ENCODE results near the gene IGF1R. TPM values are rescaled to one million over a fixed set of nuclear protein-coding genes. Genes with fewer than 3 reads are reported as not detected.

Gene IGF1R
- total and polyA plus RNA-seq, 2 experiments from 2014 or later = 10.8 to 42.9 TPM

DNA sequence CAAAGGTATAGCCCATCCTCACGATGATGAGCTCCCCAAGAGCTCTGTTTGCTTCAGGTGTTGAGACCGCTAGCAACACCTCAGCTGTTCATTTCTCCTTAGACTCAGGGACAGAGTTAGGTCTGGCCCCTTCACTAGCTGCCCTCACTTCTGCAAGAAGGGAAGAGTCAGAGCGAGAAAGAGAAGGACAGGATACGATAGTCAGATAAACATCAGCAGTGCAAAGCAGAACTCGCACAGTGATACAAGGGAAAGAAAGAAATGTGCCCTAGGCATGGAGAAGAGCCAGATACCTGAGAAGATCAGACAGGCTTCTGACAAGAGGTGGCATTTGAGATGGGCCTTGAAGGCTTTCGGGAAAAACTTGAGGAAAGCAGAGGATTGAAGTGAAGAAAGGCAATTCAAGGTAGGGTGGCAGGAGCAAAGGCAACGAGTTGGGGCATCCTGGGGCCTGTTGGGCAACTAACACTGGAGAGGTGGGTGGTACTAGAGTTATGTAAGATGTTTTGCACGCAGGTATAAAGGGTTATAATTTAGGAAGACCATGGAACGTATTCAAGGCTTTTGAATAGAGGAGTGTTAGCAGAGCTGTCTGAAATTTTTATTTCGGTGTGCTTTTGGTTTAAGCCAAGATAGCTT is 253.2 kb downstream of the IGF1R start:
- Histone ChIP-seq H4K20me1 (ENCODE audit: insufficient read depth, poor library complexity, severe bottlenecking) (no peaks in the 10 kb centered on the region), H3K9me2 (replicated peaks; ENCODE audit: insufficient read depth) (no peaks in the 10 kb centered on the region), H3K27ac (peak overlapping the region; percentile 35), H3K36me3 (replicated peaks; ENCODE audit: insufficient read depth, low read depth) (no peaks in the 10 kb centered on the region), H3K4me3 (no peak overlapping the region), H3K4me2 (peak overlapping the region; percentile 35), H3K79me2 (peaks cover 7% of the 10 kb centered on the region), H2AFZ (no peak overlapping the region), H3K9me3 (ENCODE audit: low read depth) (no peaks in the 10 kb centered on the region), H3K27me3 (no peaks in the 10 kb centered on the region), H3K4me1 (ENCODE audit: insufficient read depth) (peaks cover 43% of the 10 kb centered on the region)
- DNase-seq (ENCODE audit: low spot score) = no peak
- TF ChIP-seq EZH2phosphoT487 (IDR thresholded peaks at IDR 0.05; ENCODE audit: low read depth, severe bottlenecking, unreplicated experiment) (no peak), CTCF (IDR thresholded peaks at IDR 0.05; ENCODE audit: poor library complexity) (no peak), EZH2 (IDR thresholded peaks at IDR 0.05; ENCODE audit: borderline replicate concordance) (no peak)
- 69% methylated on average over 10 of the region's 10 CpGs for WGBS (ENCODE audit: low lambda C conversion rate, missing lambda C conversion rate)

GRCh38 chr15:98902931-98903330 is 254.6 kb downstream of the IGF1R start:
- H3K4me1 ChIP-seq (ENCODE audit: insufficient read depth) = peaks cover 34% of the 10 kb centered on the region
- no peaks in the 10 kb centered on the region for H3K9me2 ChIP-seq (replicated peaks; ENCODE audit: insufficient read depth)
- H3K9me3 ChIP-seq (ENCODE audit: low read depth) = no peaks in the 10 kb centered on the region
- no peaks in the 10 kb centered on the region for H3K36me3 ChIP-seq (replicated peaks; ENCODE audit: insufficient read depth, low read depth)
- no peak overlapping the region for H3K4me2 ChIP-seq
- peaks cover 7% of the 10 kb centered on the region for H3K79me2 ChIP-seq
- no peak overlapping the region for H2AFZ ChIP-seq
- no peak overlapping the region for H3K4me3 ChIP-seq
- H4K20me1 ChIP-seq (ENCODE audit: insufficient read depth, poor library complexity, severe bottlenecking) = no peaks in the 10 kb centered on the region
- 77% methylated on average over 4 of the region's 4 CpGs for whole genome bisulfite sequencing (ENCODE audit: low lambda C conversion rate, missing lambda C conversion rate)
- DNase-seq (ENCODE audit: low spot score) = no peak
- H3K27ac ChIP-seq = peak overlapping the region; percentile 60
- H3K27me3 ChIP-seq = no peaks in the 10 kb centered on the region
- no peak for TF ChIP-seq EZH2phosphoT487 (IDR thresholded peaks at IDR 0.05; ENCODE audit: low read depth, severe bottlenecking, unreplicated experiment)
- no peak for TF ChIP-seq EZH2 (IDR thresholded peaks at IDR 0.05; ENCODE audit: borderline replicate concordance)
- TF ChIP-seq CTCF (IDR thresholded peaks at IDR 0.05; ENCODE audit: poor library complexity) = no peak

GRCh38 chr15:98903377-98904018 is 255.2 kb downstream of the IGF1R start:
- Histone ChIP-seq H2AFZ (no peak overlapping the region), H3K27me3 (no peaks in the 10 kb centered on the region), H3K9me2 (replicated peaks; ENCODE audit: insufficient read depth) (no peaks in the 10 kb centered on the region), H3K4me3 (no peak overlapping the region), H3K79me2 (peaks cover 11% of the 10 kb centered on the region), H3K36me3 (replicated peaks; ENCODE audit: insufficient read depth, low read depth) (no peaks in the 10 kb centered on the region), H3K4me2 (no peak overlapping the region), H3K4me1 (ENCODE audit: insufficient read depth) (peaks cover 33% of the 10 kb centered on the region), H3K9me3 (ENCODE audit: low read depth) (no peaks in the 10 kb centered on the region), H3K27ac (peak overlapping the region; percentile 60), H4K20me1 (ENCODE audit: insufficient read depth, poor library complexity, severe bottlenecking) (no peaks in the 10 kb centered on the region)
- TF ChIP-seq CTCF (IDR thresholded peaks at IDR 0.05; ENCODE audit: poor library complexity) = no peak
- no peak for TF ChIP-seq EZH2 (IDR thresholded peaks at IDR 0.05; ENCODE audit: borderline replicate concordance)
- TF ChIP-seq EZH2phosphoT487 (IDR thresholded peaks at IDR 0.05; ENCODE audit: low read depth, severe bottlenecking, unreplicated experiment) = no peak
- no peak for DNase-seq (ENCODE audit: low spot score)
- 87% methylated on average over 9 of the region's 9 CpGs for WGBS (ENCODE audit: low lambda C conversion rate, missing lambda C conversion rate)
